Stomach (tissue), 4 donors: ENCODE results near the gene NFIC.

ENCODE experiments used
- EP300 ChIP-seq: sonication (generic); formaldehyde crosslinking; IDR thresholded peaks from one replicate; pipeline ENCODE4 v1.6.1; 2017; ENCODE audit warnings: antibody characterized with exemption
- POLR2A ChIP-seq, 4 donors: fragments of 450-650 bp; IDR thresholded peaks; one replicate each; pipeline ENCODE4 v1.6.1; 2016; ENCODE audit warnings: antibody characterized with exemption in 4 of 4, control low read depth in 2 of 4, mild to moderate bottlenecking in 1 of 4, moderate library complexity in 1 of 4
- POLR2AphosphoS5 ChIP-seq, 3 donors: sonication (generic); formaldehyde crosslinking; IDR thresholded peaks; one replicate each; pipeline ENCODE4 v1.6.1; 2016; ENCODE audit warnings: antibody characterized with exemption in 3 of 3
- TF ChIP-seq, protein P1 (sequence below), 7 experiments: fragments of 450-650 bp in 4 of 7; fragments of 200-600 bp in 3 of 7; sonication (generic) in 3 of 7; IDR thresholded peaks; one replicate each; pipeline ENCODE4 v1.5.1; 2016 to 2019; ENCODE audit warnings: antibody characterized with exemption in 7 of 7, control low read depth in 2 of 7, mild to moderate bottlenecking in 1 of 7

DNA sequence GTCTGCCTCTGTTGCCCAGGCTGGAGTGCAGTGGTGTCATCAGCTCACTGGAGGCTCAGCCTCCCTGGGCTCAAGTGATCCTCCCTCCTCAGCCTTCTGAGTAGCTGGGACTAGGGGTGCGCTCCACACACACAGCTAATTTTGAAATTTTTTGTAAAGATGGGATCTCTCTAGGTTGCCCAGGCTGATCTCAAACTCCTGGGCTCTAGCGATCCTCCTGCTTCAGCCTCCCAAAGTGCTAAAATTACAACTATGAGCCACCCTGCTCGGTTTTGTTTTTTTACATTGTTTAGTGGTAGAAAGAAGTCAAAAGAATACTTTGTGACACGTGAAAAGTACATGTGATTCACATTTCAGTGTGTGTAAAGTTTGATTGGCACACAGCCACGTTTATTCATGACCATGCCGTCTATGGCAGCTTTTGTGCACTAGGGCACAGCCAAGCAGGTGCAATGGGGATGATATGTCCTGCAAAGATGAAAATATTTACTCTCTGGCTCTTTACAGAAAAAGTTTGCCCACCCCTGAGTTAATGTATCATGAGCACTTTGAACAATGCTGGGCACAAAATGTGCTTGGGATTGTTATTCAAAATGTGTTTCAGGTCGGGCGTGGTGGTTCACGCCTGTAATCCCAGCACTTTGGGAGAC, 16.2 kb upstream of the NFIC start:
- TF ChIP-seq, protein P1, sequence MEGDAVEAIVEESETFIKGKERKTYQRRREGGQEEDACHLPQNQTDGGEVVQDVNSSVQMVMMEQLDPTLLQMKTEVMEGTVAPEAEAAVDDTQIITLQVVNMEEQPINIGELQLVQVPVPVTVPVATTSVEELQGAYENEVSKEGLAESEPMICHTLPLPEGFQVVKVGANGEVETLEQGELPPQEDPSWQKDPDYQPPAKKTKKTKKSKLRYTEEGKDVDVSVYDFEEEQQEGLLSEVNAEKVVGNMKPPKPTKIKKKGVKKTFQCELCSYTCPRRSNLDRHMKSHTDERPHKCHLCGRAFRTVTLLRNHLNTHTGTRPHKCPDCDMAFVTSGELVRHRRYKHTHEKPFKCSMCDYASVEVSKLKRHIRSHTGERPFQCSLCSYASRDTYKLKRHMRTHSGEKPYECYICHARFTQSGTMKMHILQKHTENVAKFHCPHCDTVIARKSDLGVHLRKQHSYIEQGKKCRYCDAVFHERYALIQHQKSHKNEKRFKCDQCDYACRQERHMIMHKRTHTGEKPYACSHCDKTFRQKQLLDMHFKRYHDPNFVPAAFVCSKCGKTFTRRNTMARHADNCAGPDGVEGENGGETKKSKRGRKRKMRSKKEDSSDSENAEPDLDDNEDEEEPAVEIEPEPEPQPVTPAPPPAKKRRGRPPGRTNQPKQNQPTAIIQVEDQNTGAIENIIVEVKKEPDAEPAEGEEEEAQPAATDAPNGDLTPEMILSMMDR (IDR thresholded peaks at IDR 0.05) = no peak
- no peak for TF ChIP-seq POLR2A (IDR thresholded peaks at IDR 0.05)
- TF ChIP-seq POLR2AphosphoS5 (IDR thresholded peaks at IDR 0.05) = peak; percentile 42 to 85 (median 51)
- TF ChIP-seq EP300 = no peak
